GM19023 (cell line): ENCODE results near the gene PI4K2A.
A peak's percentile ranks its signal among the peaks of the same experiment; 100 is the strongest.
"Not testable (repeated sequence)": the region's sequence is repeated elsewhere in the genome, so short reads cannot be mapped to it uniquely, and the experiment has no call there.

Experiments used
- ATAC-seq: cut with Tn5 transposase; IDR thresholded peaks from one replicate; pipeline ENCODE4 v1.9.1; 2021; ENCODE audit warnings: mild to moderate bottlenecking, moderate library complexity; ENCODE audit not compliant: unreplicated experiment

PI4K2A gene

GRCh38 chr10:97631098-97631497, 9.4 kb upstream of the PI4K2A start:
- ATAC-seq: no peak

DNA sequence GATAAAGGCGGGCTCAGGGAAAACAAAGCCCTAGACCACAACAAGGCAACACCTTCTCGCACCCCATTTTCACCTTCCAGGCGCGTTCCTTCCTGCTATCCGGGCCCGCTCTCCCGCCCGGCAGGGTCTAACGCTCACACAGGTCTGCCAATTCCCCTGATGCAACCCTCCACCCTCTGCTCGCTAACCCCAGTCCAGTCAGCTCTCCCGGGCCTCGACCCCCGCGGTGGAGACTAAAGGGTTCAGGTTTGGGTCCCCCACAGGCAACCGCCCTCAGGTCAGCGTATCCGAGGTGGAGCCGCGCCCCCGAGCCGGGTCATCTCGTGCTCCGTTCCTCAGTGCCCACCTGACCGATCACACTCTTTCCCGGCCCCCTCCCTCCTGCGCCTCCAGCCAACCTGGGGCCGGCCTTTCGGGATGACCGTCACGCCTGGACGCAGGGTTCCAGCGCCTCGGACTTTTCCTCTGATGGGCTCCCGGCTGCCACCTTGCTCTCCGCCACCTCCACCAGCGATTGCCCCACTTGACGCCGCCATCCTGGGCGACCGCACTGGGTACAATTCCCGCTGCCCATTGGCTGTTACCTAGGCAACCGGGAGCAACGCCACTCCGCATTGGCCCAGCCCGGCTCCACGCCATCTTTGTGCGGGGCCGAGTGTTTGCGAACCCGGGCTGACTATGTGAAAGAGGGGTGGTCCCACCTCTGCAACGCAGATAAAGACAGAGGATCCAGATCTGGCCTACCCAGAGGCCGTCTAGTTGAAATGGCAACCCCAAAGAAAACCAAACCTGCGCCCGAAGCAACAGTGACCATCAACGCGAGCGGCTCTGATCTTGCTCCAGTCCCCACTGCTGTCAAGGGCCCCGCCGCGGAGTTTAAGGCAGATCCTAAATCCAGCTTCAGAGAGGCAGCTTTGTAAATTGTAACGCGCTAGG, 7.3 kb upstream of the PI4K2A start, which contains the start of gene MORN4:
Gene MORN4, minus strand, starts transcription at position 552 of the 936 bp plus-strand sequence. CDS start 13,847 bp downstream, outside the sequence.
- ATAC-seq: peak; percentile 99

DNA sequence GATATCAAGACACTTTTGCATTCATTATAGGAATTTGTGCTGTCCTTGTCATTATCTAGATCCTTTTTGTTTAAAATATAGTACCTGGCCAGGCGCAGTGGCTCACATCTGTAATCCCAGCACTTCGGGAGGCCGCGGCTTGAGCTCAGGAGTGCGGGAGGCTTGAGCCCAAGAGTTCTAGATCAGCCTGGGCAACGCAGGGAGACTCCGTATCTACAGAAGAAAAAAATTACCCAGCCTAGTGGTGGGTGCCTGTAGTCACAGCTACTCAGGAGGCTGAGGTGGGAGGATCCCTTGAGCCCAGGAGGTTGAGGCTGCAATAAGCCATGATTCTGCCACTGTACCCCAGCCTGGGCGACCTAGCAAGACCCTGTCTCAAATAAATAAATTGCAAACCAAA, 6.5 kb upstream of the PI4K2A start:
- no peak for ATAC-seq

- no peak for ATAC-seq
Observed at GRCh38 chr10:97635577-97635976, 4.9 kb upstream of the PI4K2A start.

GRCh38 chr10:97639090-97639489, 1.4 kb upstream of the PI4K2A start:
- not testable (repeated sequence) for ATAC-seq

DNA sequence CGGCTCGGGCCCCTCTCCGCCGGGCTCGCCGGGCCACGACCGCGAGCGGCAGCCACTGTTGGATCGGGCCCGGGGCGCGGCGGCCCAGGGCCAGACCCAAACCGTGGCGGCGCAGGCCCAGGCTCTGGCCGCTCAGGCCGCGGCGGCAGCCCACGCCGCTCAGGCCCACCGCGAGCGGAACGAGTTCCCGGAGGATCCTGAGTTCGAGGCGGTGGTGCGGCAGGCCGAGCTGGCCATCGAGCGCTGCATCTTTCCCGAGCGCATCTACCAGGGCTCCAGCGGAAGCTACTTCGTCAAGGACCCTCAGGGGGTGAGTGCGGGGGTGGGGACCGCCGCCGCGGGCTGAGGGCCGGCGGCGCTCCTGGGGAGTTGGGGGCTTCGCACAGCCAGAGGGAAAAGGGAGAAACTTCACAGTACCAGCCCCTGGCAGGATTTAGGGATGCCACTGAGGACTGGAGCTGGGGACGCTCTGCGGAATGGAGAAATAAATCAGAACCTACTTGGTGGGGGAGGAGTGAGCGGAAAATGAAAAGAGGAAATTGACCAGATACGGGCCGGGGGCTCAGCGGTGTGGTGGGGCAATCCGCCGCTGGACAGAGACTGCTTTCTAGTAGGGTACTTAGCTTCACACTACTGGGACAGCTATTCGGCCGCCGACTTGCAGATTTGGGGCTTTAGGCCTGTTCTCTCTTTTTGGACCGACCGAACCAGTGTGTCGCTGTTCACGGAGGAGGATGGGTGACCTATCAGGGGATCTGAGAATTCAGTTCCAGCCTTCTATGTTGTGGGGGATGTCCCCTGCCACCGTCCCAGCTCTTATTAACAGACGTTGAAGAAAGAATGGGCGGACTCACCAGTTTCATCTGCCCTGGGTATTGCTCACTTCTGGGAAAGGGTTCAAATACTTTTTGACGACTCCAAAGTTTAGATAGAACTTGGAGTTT, 669 bp downstream of the PI4K2A start:
- peak; percentile 12 for ATAC-seq

- ATAC-seq: not testable (repeated sequence)
Observed at GRCh38 chr10:97642471-97643159, 2.1 kb downstream of the PI4K2A start.

- no peak for ATAC-seq
Observed at GRCh38 chr10:97643441-97643985, 3.0 kb downstream of the PI4K2A start.

- ATAC-seq: no peak
Observed at GRCh38 chr10:97644936-97645335, 4.5 kb downstream of the PI4K2A start.

- ATAC-seq: no peak
Observed at GRCh38 chr10:97647556-97647955, 7.1 kb downstream of the PI4K2A start.

- ATAC-seq: peak; percentile 88
Observed at GRCh38 chr10:97648562-97649404, 8.3 kb downstream of the PI4K2A start.

DNA sequence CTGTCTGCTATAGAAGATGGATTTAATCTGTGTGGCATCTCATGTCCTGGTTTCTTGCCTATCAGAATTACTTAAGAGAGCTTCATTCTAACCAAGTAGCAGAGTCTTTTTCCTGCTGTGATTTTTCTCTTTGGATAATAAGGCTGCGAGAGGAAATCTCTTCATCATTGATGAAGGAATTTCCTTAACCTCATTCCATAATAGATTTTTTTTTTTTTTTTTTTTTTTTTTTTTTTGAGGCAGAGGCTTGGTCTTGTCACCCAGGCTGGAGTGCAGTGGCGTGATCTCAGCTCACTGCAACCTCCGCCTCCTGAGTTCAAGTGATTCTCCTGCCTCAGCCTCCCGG, 8.9 kb downstream of the PI4K2A start:
- not testable (repeated sequence) for ATAC-seq

- no peak for ATAC-seq
Observed at GRCh38 chr10:97650726-97651125, 10.3 kb downstream of the PI4K2A start.

- ATAC-seq: no peak
Observed at GRCh38 chr10:97651773-97652172, 11.3 kb downstream of the PI4K2A start.

- no peak for ATAC-seq
Observed at GRCh38 chr10:97656777-97657176, 16.3 kb downstream of the PI4K2A start.

DNA sequence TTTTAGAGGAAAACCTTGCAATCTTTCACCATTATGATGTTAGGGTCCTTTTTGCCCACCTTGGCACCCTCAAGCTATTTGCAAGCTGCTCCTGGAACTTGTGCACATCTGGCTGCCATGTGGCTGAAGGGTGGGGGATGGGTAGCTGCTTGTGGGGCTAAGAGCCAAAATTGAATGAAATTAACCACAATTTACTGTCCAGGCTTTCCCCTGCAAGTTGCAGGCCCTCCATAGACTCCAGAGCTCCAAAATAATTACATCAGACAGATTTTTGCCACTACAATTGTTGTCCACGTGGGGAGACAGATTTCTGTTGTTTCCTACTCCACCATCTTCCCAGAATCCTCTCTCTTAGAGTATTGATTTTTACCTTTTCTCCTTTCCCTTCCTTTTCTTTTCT, 19.1 kb downstream of the PI4K2A start:
- ATAC-seq: no peak

- ATAC-seq: no peak
Observed at GRCh38 chr10:97664282-97664850, 23.9 kb downstream of the PI4K2A start.

GRCh38 chr10:97666992-97667391, 26.5 kb downstream of the PI4K2A start:
- no peak for ATAC-seq

GRCh38 chr10:97667463-97667862, 27.0 kb downstream of the PI4K2A start:
- ATAC-seq: no peak
